HEK293 (cell line): ENCODE data around the gene NIPAL3.
A peak's percentile ranks its signal among the peaks of the same experiment; 100 is the strongest.
"Not testable (repeated sequence)": the region's sequence is repeated elsewhere in the genome, so short reads cannot be mapped to it uniquely, and the experiment has no call there.

Experiments
- CTCF ChIA-PET: fragments of 350-600 bp; formaldehyde crosslinking; extraction: SDS; loops from one replicate; lab custom pipeline; 2021; ENCODE audit warnings: antibody characterized with exemption; lab: Yijun Ruan, JAX
- POLR2A ChIA-PET: fragments of 300-600 bp; formaldehyde crosslinking; extraction: SDS; loops from one replicate; lab custom pipeline; 2020; ENCODE audit warnings: antibody characterized with exemption, inconsistent platforms; lab: Yijun Ruan, JAX
- H3K27ac ChIP-seq: fragments of 200-500 bp; sonication (Bioruptor generic); 2 replicates; pipeline ENCODE4 v1.5.1; 2014; ENCODE audit warnings: low read depth, low read length, control low read depth, inconsistent platforms; ENCODE audit errors: extremely low read depth
- H3K36me3 ChIP-seq, 2 experiments: fragments of 200-500 bp in 1 of 2; sonication (Bioruptor generic) in 1 of 2; 1 replicate in 1 of 2; 2 replicates in 1 of 2; pipeline ENCODE4 v1.5.1; 2014 to 2017; ENCODE audit warnings: inconsistent platforms in 2 of 2, low read length in 2 of 2; ENCODE audit not compliant: control insufficient read depth in 2 of 2, insufficient read depth in 1 of 2
- H3K4me1 ChIP-seq: fragments of 200-500 bp; sonication (Bioruptor generic); 2 replicates; pipeline ENCODE4 v1.5.1; 2014; ENCODE audit warnings: mild to moderate bottlenecking, low read length, inconsistent platforms; ENCODE audit not compliant: control insufficient read depth, insufficient read depth
- H3K4me3 ChIP-seq: 2 replicates; pipeline ENCODE4 v1.5.1; 2011; ENCODE audit warnings: low read depth, mild to moderate bottlenecking, control low read depth, low read length, moderate library complexity
- H3K9me3 ChIP-seq: fragments of 200-500 bp; sonication (Bioruptor generic); 2 replicates; pipeline ENCODE4 v1.5.1; 2014; ENCODE audit warnings: low read depth, low read length, inconsistent platforms; ENCODE audit not compliant: control insufficient read depth, insufficient read depth
- MYNN ChIP-seq: fragments of 450-650 bp; formaldehyde crosslinking; IDR thresholded peaks from 2 replicates; pipeline ENCODE4 v1.5.1; 2016; ENCODE audit warnings: missing biosample characterization, missing genetic modification characterization, borderline replicate concordance
- SETDB1 ChIP-seq: IDR thresholded peaks from one replicate; pipeline ENCODE4 v1.6.1; 2017; ENCODE audit warnings: mild to moderate bottlenecking, low read length, moderate library complexity, mixed read lengths; ENCODE audit not compliant: insufficient read length
- ZNF184 ChIP-seq: fragments of 450-650 bp; IDR thresholded peaks from 2 replicates; pipeline ENCODE4 v1.5.1; 2018; ENCODE audit warnings: missing biosample characterization, mild to moderate bottlenecking, missing genetic modification characterization
- ZNF530 ChIP-seq: fragments of 450-650 bp; formaldehyde crosslinking; IDR thresholded peaks from 2 replicates; pipeline ENCODE4 v1.5.1; 2016; ENCODE audit warnings: low read depth, missing biosample characterization, missing genetic modification characterization
- ZNF658 ChIP-seq: fragments of 450-650 bp; formaldehyde crosslinking; IDR thresholded peaks from 2 replicates; pipeline ENCODE4; 2016; ENCODE audit warnings: missing biosample characterization, missing genetic modification characterization
- ZNF670 ChIP-seq: fragments of 450-650 bp; formaldehyde crosslinking; IDR thresholded peaks from 2 replicates; pipeline ENCODE4 v1.5.1; 2016; ENCODE audit warnings: missing biosample characterization, missing genetic modification characterization, low read depth
- ZNF776 ChIP-seq: fragments of 450-650 bp; formaldehyde crosslinking; IDR thresholded peaks from 2 replicates; pipeline ENCODE4 v1.5.0; 2017; ENCODE audit warnings: missing biosample characterization, missing genetic modification characterization, borderline replicate concordance
- ZNF777 ChIP-seq: fragments of 450-650 bp; formaldehyde crosslinking; IDR thresholded peaks from 2 replicates; pipeline ENCODE4 v1.5.1; 2017; ENCODE audit warnings: missing biosample characterization, missing genetic modification characterization, borderline replicate concordance
- ZNF785 ChIP-seq: fragments of 450-650 bp; formaldehyde crosslinking; IDR thresholded peaks from 2 replicates; pipeline ENCODE4 v1.5.1; 2016; ENCODE audit warnings: missing biosample characterization, missing genetic modification characterization
- TF ChIP-seq, protein P1 (sequence below): fragments of 450-650 bp; formaldehyde crosslinking; IDR thresholded peaks from 2 replicates; pipeline ENCODE4 v1.5.1; 2016; ENCODE audit warnings: missing biosample characterization, missing genetic modification characterization
- TF ChIP-seq, protein P2 (sequence below): fragments of 450-650 bp; formaldehyde crosslinking; IDR thresholded peaks from 2 replicates; pipeline ENCODE4 v1.5.1; 2016; ENCODE audit warnings: missing biosample characterization, missing genetic modification characterization
- TF ChIP-seq, protein P3 (sequence below): fragments of 450-650 bp; formaldehyde crosslinking; IDR thresholded peaks from 2 replicates; pipeline ENCODE4 v1.5.1; 2016; ENCODE audit warnings: missing biosample characterization, missing genetic modification characterization
- TF ChIP-seq, protein P4 (sequence below): fragments of 450-650 bp; formaldehyde crosslinking; IDR thresholded peaks from 2 replicates; pipeline ENCODE4 v1.5.1; 2017; ENCODE audit warnings: missing biosample characterization, missing genetic modification characterization

NIPAL3 gene

DNA sequence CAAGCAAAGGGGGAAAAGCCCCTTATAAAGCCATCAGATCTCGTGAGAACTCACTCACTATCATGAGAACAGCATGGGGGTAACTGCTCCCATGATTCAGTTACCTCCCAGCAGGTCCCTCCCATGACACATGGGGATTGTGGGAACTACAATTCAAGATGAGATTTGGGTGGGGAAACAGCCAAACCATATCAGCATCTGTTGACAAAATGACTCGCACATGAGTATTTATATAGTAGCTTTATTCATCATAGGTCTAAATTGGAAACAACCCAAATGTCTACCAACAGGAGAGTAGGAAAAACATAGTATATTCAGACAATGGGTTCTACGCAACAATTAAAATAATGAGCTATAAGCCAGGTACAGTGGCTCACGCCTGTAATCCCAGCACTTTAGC is 46.5 kb downstream of the NIPAL3 start:
- not testable (repeated sequence) for H3K27ac ChIP-seq
- TF ChIP-seq SETDB1: peak; percentile 55
- TF ChIP-seq, all 188 proteins: peak for 1; not testable (repeated sequence) for 187
- H3K4me1 ChIP-seq, H3K9me3 ChIP-seq, H3K4me3 ChIP-seq, POLR2A ChIA-PET: not testable (repeated sequence)
- H3K36me3 ChIP-seq: peaks cover 0 to 69% of the 10 kb centered on the region in 2 experiments
- CTCF ChIA-PET: interaction anchor here (0.6 kb wide), 1 partner anchor 75 kb away, joined by 3 read pairs; no protein-coding TSS in a partner anchor

GRCh38 chr1:24463776-24464735 is 48.5 kb downstream of the NIPAL3 start:
- H3K4me3 ChIP-seq: no peak overlapping the region
- ChIA-PET POLR2A (interaction anchor here (0.5 kb wide), 1 partner anchor 37 kb away, joined by 3 read pairs; no protein-coding TSS in a partner anchor), CTCF (interaction anchor here (0.8 to 1.0 kb wide), 2 partner anchors 22 to 78 kb away, joined by 3 read pairs; no protein-coding TSS in a partner anchor)

More at GRCh38 chr1:24463776-24464735, 48.5 kb downstream of the NIPAL3 start:
- TF ChIP-seq ZNF184 (tag by site-specific recombination): no peak
- TF ChIP-seq ZNF785 (tag by site-specific recombination): no peak
- no peak for TF ChIP-seq ZNF658 (tag by site-specific recombination)
- TF ChIP-seq ZNF776: no peak
- no peak for TF ChIP-seq ZNF670 (tag by site-specific recombination)
- TF ChIP-seq, protein P1, sequence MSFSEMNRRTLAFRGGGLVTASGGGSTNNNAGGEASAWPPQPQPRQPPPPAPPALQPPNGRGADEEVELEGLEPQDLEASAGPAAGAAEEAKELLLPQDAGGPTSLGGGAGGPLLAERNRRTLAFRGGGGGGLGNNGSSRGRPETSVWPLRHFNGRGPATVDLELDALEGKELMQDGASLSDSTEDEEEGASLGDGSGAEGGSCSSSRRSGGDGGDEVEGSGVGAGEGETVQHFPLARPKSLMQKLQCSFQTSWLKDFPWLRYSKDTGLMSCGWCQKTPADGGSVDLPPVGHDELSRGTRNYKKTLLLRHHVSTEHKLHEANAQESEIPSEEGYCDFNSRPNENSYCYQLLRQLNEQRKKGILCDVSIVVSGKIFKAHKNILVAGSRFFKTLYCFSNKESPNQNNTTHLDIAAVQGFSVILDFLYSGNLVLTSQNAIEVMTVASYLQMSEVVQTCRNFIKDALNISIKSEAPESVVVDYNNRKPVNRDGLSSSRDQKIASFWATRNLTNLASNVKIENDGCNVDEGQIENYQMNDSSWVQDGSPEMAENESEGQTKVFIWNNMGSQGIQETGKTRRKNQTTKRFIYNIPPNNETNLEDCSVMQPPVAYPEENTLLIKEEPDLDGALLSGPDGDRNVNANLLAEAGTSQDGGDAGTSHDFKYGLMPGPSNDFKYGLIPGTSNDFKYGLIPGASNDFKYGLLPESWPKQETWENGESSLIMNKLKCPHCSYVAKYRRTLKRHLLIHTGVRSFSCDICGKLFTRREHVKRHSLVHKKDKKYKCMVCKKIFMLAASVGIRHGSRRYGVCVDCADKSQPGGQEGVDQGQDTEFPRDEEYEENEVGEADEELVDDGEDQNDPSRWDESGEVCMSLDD: no peak
- TF ChIP-seq, protein P2, sequence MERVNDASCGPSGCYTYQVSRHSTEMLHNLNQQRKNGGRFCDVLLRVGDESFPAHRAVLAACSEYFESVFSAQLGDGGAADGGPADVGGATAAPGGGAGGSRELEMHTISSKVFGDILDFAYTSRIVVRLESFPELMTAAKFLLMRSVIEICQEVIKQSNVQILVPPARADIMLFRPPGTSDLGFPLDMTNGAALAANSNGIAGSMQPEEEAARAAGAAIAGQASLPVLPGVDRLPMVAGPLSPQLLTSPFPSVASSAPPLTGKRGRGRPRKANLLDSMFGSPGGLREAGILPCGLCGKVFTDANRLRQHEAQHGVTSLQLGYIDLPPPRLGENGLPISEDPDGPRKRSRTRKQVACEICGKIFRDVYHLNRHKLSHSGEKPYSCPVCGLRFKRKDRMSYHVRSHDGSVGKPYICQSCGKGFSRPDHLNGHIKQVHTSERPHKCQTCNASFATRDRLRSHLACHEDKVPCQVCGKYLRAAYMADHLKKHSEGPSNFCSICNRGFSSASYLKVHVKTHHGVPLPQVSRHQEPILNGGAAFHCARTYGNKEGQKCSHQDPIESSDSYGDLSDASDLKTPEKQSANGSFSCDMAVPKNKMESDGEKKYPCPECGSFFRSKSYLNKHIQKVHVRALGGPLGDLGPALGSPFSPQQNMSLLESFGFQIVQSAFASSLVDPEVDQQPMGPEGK (tag by site-specific recombination): no peak
- TF ChIP-seq MYNN (tag by site-specific recombination): no peak
- TF ChIP-seq ZNF530 (tag by site-specific recombination): no peak
- TF ChIP-seq, protein P3, sequence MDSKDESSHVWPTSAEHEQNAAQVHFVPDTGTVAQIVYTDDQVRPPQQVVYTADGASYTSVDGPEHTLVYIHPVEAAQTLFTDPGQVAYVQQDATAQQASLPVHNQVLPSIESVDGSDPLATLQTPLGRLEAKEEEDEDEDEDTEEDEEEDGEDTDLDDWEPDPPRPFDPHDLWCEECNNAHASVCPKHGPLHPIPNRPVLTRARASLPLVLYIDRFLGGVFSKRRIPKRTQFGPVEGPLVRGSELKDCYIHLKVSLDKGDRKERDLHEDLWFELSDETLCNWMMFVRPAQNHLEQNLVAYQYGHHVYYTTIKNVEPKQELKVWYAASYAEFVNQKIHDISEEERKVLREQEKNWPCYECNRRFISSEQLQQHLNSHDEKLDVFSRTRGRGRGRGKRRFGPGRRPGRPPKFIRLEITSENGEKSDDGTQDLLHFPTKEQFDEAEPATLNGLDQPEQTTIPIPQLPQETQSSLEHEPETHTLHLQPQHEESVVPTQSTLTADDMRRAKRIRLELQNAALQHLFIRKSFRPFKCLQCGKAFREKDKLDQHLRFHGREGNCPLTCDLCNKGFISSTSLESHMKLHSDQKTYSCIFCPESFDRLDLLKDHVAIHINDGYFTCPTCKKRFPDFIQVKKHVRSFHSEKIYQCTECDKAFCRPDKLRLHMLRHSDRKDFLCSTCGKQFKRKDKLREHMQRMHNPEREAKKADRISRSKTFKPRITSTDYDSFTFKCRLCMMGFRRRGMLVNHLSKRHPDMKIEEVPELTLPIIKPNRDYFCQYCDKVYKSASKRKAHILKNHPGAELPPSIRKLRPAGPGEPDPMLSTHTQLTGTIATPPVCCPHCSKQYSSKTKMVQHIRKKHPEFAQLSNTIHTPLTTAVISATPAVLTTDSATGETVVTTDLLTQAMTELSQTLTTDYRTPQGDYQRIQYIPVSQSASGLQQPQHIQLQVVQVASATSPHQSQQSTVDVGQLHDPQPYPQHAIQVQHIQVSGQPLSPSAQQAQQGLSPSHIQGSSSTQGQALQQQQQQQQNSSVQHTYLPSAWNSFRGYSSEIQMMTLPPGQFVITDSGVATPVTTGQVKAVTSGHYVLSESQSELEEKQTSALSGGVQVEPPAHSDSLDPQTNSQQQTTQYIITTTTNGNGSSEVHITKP (tag by site-specific recombination): no peak
- TF ChIP-seq, protein P4, sequence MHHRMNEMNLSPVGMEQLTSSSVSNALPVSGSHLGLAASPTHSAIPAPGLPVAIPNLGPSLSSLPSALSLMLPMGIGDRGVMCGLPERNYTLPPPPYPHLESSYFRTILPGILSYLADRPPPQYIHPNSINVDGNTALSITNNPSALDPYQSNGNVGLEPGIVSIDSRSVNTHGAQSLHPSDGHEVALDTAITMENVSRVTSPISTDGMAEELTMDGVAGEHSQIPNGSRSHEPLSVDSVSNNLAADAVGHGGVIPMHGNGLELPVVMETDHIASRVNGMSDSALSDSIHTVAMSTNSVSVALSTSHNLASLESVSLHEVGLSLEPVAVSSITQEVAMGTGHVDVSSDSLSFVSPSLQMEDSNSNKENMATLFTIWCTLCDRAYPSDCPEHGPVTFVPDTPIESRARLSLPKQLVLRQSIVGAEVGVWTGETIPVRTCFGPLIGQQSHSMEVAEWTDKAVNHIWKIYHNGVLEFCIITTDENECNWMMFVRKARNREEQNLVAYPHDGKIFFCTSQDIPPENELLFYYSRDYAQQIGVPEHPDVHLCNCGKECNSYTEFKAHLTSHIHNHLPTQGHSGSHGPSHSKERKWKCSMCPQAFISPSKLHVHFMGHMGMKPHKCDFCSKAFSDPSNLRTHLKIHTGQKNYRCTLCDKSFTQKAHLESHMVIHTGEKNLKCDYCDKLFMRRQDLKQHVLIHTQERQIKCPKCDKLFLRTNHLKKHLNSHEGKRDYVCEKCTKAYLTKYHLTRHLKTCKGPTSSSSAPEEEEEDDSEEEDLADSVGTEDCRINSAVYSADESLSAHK (tag by site-specific recombination): no peak
- no peak for TF ChIP-seq ZNF777 (tag by site-specific recombination)
- Histone ChIP-seq H3K4me1 (no peaks in the 10 kb centered on the region), H3K36me3 (peaks cover 0 to 55% of the 10 kb centered on the region in 2 experiments), H3K27ac (no peak overlapping the region), H3K9me3 (no peaks in the 10 kb centered on the region)
